Fibroblast of pulmonary artery (primary cell): ENCODE results near the gene AGR3.
A peak's percentile ranks its signal among the peaks of the same experiment; 100 is the strongest.

Experiments
- DNase-seq: peaks from one replicate; pipeline ENCODE4 v3.0.0-alpha.2; 2010; ENCODE audit warnings: low read depth
- H3K4me3 ChIP-seq: replicated peaks from 2 replicates; pipeline ENCODE4 v1.5.1; 2011; ENCODE audit warnings: low read depth, mild to moderate bottlenecking, control low read depth, low read length, moderate library complexity
- CTCF ChIP-seq: IDR thresholded peaks from 2 replicates; pipeline ENCODE4 v1.5.1; 2011; ENCODE audit warnings: mild to moderate bottlenecking, control low read depth, low read length, inconsistent platforms; ENCODE audit errors: missing control alignments

The AGR3 gene

GRCh38 chr7:16900209-16900768 is 18.5 kb upstream of the AGR3 start:
- DNase-seq: no peak
- no peak for TF ChIP-seq CTCF
- H3K4me3 ChIP-seq: no peak overlapping the region

- no peak overlapping the region for H3K4me3 ChIP-seq
- no peak for DNase-seq
- TF ChIP-seq CTCF: no peak
These were observed 10.3 kb upstream of the AGR3 start for GRCh38 chr7:16891874-16892643.

GRCh38 chr7:16891338-16891737 is 9.6 kb upstream of the AGR3 start:
- DNase-seq: peak; percentile 71
- peak; percentile 53 for TF ChIP-seq CTCF
- H3K4me3 ChIP-seq: no peak overlapping the region

- TF ChIP-seq CTCF: no peak
- no peak overlapping the region for H3K4me3 ChIP-seq
- DNase-seq: no peak
These were observed 8.2 kb upstream of the AGR3 start for GRCh38 chr7:16889851-16890415.

- H3K4me3 ChIP-seq: no peak overlapping the region
- TF ChIP-seq CTCF: no peak
- no peak for DNase-seq
These were observed 7.5 kb upstream of the AGR3 start for GRCh38 chr7:16889305-16889704.

GRCh38 chr7:16883918-16884317 is 2.1 kb upstream of the AGR3 start:
- H3K4me3 ChIP-seq: no peak overlapping the region
- DNase-seq: no peak
- no peak for TF ChIP-seq CTCF
